Activated T-helper 1 cell treated with anti-CD3 and anti-CD28 coated beads, Interleukin-12 subunit alpha, Interleukin-12 subunit beta, Interleukin-2, Interleukin-4 antibody, amounts not matched to agents 30 ng/mL and 10 ng/mL and 1 ng/mL, durations not matched to agents 14 hours and 24 hours and 36 hours (primary cell): ENCODE data around the gene CNOT4. TPM values are rescaled to one million over a fixed set of nuclear protein-coding genes. Genes with fewer than 3 reads are reported as not detected.

Source experiments
- DNase-seq: peaks from one replicate; pipeline ENCODE4 v3.0.0; 2021; ENCODE audit warnings: low spot score
- H3K27ac Mint-ChIP-seq: one replicate; pipeline ENCODE4 v1.8.0; 2021; ENCODE audit warnings: mild to moderate bottlenecking, mixed read lengths
- H3K27me3 Mint-ChIP-seq: one replicate; pipeline ENCODE4 v1.8.0; 2022; ENCODE audit warnings: mild to moderate bottlenecking, moderate library complexity, mixed read lengths; ENCODE audit not compliant: insufficient read depth
- H3K36me3 Mint-ChIP-seq: one replicate; pipeline ENCODE4 v1.8.0; 2021; ENCODE audit warnings: low read depth, mixed read lengths
- H3K4me1 Mint-ChIP-seq: one replicate; pipeline ENCODE4 v1.8.0; 2021; ENCODE audit warnings: low read depth, mixed read lengths
- H3K4me3 Mint-ChIP-seq: one replicate; pipeline ENCODE4 v1.8.0; 2021; ENCODE audit warnings: mild to moderate bottlenecking, moderate library complexity, mixed read lengths
- H3K9me3 Mint-ChIP-seq: one replicate; pipeline ENCODE4 v1.8.0; 2021; ENCODE audit warnings: mixed read lengths
- intact Hi-C: fragments of 100-400 bp; cut with micrococcal nuclease; formaldehyde crosslinking; loops from one replicate; pipeline ENCODE4 v1.15.1; 2024
- total RNA-seq: library from RNA; stranded (reverse); gene quantifications from 2 replicates; pipeline ENCODE4 v1.2.3, GENCODE V29; 2022

The CNOT4 gene
- total RNA-seq, 1 donor from 2014 or later: 21.3 TPM

DNA sequence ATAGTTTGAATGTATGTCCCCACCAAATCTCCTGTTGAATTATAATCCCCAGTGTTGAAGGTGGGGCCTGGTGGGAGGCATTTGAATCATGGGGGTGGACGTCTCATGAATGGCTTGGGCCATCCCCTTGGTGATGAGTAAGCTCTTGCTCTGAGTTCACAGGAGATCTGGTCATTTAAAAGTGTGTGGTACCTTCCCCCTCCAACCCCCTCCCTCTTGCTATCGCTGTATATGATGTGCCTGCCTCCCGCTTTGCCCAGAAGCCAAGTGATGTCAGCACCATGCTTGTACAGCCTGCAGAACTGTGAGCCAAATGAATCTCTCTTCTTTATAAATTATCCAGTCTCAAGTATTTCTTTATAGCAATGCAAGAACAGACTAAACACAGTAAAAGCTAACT, 103.0 kb downstream of the CNOT4 start:
- DNase-seq: no peak
- intact Hi-C loops: no loop called here
- no peak overlapping the region for H3K27ac Mint-ChIP-seq
- H3K4me1 Mint-ChIP-seq: peaks cover 22% of the 10 kb centered on the region
- no peaks in the 10 kb centered on the region for H3K27me3 Mint-ChIP-seq
- H3K9me3 Mint-ChIP-seq: no peaks in the 10 kb centered on the region
- H3K4me3 Mint-ChIP-seq: no peak overlapping the region
- peaks cover 11% of the 10 kb centered on the region for H3K36me3 Mint-ChIP-seq

DNA sequence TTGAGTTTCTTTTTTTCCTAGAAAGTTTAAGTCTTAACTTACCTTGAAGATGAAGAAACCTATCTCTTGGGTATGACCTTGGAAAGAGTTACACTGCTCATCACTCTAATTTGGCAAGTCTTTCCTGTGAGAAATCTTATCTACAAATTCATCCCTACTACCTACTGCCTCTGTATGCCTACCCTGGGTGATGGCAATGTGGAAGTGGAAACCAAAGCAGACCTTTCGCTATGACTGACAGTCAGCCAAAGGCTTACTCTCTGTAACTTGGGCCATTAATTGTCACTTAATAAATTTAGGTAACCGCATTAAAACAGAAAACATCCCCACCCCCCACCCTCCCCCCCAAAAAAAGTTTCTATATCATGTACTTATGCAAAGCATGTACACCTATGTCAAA, 103.9 kb downstream of the CNOT4 start:
- DNase-seq: no peak
- Mint-ChIP-seq H3K9me3 (no peaks in the 10 kb centered on the region), H3K36me3 (peaks cover 11% of the 10 kb centered on the region), H3K27me3 (no peaks in the 10 kb centered on the region), H3K27ac (no peak overlapping the region), H3K4me3 (no peak overlapping the region), H3K4me1 (peaks cover 22% of the 10 kb centered on the region)
- intact Hi-C loops: no loop called here

DNA sequence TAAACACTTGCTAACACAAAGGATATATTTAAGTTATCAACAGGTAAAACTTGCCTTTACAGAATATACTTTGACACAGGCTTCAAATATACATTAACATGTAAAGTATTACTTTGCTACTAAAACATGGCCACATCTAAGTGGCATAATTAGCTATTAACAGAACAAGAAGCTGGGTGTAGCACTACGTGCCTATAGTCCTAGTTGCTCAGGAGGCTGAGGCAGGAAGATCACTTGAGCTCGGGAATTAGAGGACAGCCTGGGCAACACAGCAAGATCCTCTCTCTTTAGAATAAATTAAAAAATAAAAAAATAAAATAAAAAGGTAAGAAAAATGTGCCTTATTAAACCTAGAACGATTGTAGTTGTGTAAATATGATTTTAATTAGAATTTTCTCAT, 106.6 kb downstream of the CNOT4 start:
- Mint-ChIP-seq H3K36me3 (peaks cover 4% of the 10 kb centered on the region), H3K27me3 (no peaks in the 10 kb centered on the region), H3K4me3 (no peak overlapping the region), H3K27ac (no peak overlapping the region), H3K9me3 (no peaks in the 10 kb centered on the region), H3K4me1 (peaks cover 12% of the 10 kb centered on the region)
- no peak for DNase-seq
- intact Hi-C loops: no loop called here

DNA sequence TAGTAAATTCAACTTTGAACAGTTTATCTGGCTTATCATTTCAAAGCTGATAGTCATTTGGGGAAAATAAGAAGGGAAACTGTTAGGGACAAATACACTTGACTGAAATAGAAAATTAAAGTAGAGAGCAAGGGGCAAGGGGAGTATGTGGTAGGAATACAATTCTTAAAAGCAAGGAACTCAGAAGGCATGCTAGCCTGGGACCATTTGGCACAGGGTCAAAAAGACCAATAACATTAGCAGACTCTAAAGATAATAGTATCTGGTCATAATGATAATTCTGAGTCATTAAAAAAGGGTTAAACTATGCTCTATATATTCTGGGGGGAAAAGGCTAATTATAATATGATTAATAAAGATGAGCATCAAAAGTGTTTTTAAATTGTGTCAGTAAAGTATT, 112.2 kb downstream of the CNOT4 start:
- Mint-ChIP-seq H3K27me3 (no peaks in the 10 kb centered on the region), H3K36me3 (peaks cover 17% of the 10 kb centered on the region), H3K9me3 (no peaks in the 10 kb centered on the region), H3K4me1 (no peaks in the 10 kb centered on the region), H3K27ac (no peak overlapping the region), H3K4me3 (no peak overlapping the region)
- no peak for DNase-seq
- intact Hi-C loops: no loop called here

DNA sequence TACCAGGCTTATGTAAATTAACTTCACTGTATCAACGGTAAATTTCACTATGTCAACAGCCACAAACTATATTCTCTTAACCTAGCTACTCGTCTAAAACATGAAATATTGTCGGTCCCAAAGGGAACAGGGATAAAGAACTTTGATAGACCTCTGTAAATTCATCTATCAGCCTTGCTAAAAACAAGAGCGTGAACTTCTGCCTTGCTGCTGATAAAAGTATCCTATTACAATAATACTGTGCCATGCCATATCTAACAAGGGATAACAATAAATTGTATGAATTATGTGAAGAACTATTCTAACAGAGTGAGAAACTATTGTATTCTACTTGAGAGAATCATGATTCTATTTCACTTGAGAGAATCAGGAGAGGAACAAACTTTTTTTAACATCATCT, 117.2 kb downstream of the CNOT4 start:
- intact Hi-C loops: no loop called here
- no peak for DNase-seq
- peaks cover 23% of the 10 kb centered on the region for H3K36me3 Mint-ChIP-seq
- no peak overlapping the region for H3K4me3 Mint-ChIP-seq
- H3K9me3 Mint-ChIP-seq: no peaks in the 10 kb centered on the region
- H3K4me1 Mint-ChIP-seq: no peaks in the 10 kb centered on the region
- H3K27ac Mint-ChIP-seq: no peak overlapping the region
- no peaks in the 10 kb centered on the region for H3K27me3 Mint-ChIP-seq

DNA sequence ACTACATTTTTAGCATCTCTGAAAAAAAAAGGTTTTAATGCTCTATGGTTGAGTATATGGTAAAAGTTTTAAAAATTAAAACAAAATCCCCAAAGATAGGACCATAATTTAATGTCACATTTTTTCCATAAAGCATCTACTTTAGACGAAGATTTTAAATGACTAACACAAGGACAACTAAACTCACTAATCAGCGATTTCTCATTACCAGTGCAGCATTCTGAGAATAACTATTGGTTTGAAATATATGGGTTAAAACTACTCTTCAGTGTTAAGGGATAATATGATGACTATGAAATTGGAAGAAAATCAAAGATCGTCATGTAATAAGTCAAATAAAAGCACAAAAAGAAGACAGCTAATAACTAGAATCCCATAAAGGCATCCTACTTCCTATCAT, 118.4 kb downstream of the CNOT4 start:
- Mint-ChIP-seq H3K36me3 (peaks cover 23% of the 10 kb centered on the region), H3K27ac (no peak overlapping the region), H3K27me3 (no peaks in the 10 kb centered on the region), H3K9me3 (no peaks in the 10 kb centered on the region), H3K4me1 (no peaks in the 10 kb centered on the region), H3K4me3 (no peak overlapping the region)
- intact Hi-C loops: no loop called here
- DNase-seq: no peak

DNA sequence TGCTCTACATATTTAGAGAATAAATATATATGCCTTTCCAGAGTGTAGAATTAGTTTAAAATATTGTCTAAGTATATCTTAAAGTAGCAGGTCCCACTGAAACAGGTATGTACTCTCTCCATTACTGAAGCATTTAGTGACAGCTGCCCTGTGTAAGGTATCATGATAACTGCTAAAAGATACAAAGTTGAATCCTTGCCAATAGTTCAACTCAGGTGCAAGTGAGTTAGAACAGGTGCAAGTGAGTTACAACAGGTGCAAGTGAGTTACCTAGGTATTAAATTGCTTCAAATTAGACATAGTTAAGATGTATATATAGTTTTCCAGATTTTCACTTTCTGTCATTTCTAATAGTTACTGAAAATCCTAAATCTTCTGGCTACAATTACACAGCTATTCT, 119.1 kb downstream of the CNOT4 start:
- Mint-ChIP-seq H3K4me3 (no peak overlapping the region), H3K27ac (no peak overlapping the region), H3K36me3 (peaks cover 24% of the 10 kb centered on the region), H3K4me1 (no peaks in the 10 kb centered on the region), H3K9me3 (no peaks in the 10 kb centered on the region), H3K27me3 (no peaks in the 10 kb centered on the region)
- intact Hi-C loops: no loop called here
- no peak for DNase-seq

DNA sequence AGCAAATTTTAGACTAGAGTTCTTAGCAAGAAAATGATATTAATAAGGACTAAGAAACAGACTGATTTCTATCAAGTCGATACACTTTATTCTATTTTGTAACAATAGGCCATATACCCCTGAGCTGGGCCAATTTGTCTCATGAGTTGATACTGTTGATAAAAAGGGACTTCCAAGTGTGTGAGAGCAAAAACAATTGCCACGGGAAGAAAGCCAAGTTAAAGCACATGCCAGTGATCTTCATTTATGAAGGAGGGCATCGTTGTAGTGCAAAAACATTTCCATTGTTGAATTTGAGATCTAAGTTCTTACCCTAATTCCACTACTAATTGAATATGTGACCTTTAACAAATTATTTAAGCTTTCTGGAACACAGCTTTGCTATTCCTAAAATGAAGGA, 119.9 kb downstream of the CNOT4 start:
- intact Hi-C loops: no loop called here
- Mint-ChIP-seq H3K9me3 (no peaks in the 10 kb centered on the region), H3K27me3 (no peaks in the 10 kb centered on the region), H3K4me3 (no peak overlapping the region), H3K4me1 (no peaks in the 10 kb centered on the region), H3K36me3 (peaks cover 20% of the 10 kb centered on the region), H3K27ac (no peak overlapping the region)
- DNase-seq: no peak

DNA sequence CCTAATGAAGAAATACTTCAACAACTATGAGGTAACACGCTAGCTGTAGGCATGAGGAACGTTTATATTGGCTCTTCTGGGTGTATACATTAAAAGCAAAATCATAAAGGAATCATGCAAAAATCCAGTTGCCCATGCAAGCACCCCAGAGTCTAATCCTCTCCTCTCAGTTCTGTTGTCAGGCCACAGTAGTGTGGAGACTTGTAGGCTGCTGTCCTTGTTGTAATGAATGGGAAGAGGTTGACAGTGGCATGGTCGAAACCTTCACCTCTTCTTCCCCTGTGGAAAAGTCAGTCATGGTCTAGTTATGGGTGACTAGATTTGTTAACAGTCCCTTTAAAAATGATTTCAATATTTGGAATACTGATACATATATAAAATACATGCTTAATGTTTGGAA, 121.3 kb downstream of the CNOT4 start:
- DNase-seq: no peak
- no peaks in the 10 kb centered on the region for H3K27me3 Mint-ChIP-seq
- no peak overlapping the region for H3K27ac Mint-ChIP-seq
- H3K36me3 Mint-ChIP-seq: peaks cover 15% of the 10 kb centered on the region
- H3K4me3 Mint-ChIP-seq: no peak overlapping the region
- intact Hi-C loops: no loop called here
- no peaks in the 10 kb centered on the region for H3K9me3 Mint-ChIP-seq
- no peaks in the 10 kb centered on the region for H3K4me1 Mint-ChIP-seq

DNA sequence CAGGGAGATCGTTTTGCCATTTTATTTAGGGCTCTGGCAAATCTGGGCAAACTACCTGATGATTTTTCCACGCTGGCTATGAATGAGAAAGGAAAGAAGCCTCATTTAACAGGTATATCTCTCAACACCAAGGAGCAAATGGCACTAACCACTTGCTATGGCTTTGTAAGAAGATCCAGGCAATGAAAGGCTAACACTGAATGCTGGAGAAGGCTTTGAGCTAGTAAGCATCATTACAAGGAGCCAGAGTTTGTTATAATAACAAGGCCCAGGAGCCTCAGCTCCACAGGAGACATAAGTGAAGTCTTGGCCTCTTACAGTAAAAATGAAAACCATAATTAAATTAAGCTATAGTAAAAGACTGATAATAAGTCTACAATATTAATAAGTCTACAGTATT, 123.1 kb downstream of the CNOT4 start:
- H3K9me3 Mint-ChIP-seq: no peaks in the 10 kb centered on the region
- intact Hi-C loops: no loop called here

DNA sequence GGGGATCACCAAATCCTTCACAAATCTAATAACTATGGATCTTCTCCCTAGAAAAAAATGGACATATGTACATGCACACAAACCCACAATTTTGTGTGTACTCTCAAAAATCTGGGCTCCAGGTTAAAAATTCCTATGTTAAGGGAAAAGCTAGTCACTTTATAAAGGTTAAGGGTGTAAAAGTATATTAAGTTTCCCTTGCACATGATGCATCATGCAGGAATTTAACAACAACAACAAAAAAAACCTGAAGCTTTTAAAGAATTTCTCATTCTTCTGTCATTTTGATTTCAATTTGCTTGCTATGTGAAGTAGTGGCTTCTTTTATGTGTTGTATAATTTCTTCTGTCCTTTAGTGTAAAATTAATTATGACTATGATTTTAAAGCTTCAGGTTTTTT, 123.7 kb downstream of the CNOT4 start:
- Mint-ChIP-seq H3K9me3 (no peaks in the 10 kb centered on the region), H3K36me3 (peaks cover 5% of the 10 kb centered on the region), H3K27me3 (no peaks in the 10 kb centered on the region), H3K4me1 (no peaks in the 10 kb centered on the region), H3K27ac (no peak overlapping the region), H3K4me3 (no peak overlapping the region)
- intact Hi-C loops: no loop called here
- DNase-seq: no peak

More for the DNA sequence above, 123.1 kb downstream of the CNOT4 start:
- Mint-ChIP-seq H3K36me3 (peaks cover 8% of the 10 kb centered on the region), H3K4me1 (no peaks in the 10 kb centered on the region), H3K4me3 (no peak overlapping the region), H3K27ac (no peak overlapping the region), H3K27me3 (no peaks in the 10 kb centered on the region)
- no peak for DNase-seq

DNA sequence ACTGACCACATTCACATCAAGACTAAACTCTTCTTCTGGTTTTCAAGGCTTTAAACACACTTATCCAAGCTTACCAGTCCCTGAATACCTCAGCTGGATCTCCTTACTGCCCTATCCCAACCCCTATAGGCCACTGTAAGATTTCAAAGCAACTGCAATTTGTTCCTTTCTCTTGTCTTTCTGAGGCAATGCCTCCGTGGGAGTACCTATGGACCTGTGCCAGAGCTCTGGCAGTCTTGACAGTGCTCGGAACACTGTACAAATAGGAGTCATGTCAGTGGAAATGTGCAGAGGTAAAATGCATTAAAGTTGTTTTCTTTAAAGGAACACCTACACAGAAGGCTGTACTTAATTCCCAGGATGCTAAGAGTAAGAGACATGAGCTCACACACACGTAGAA, 124.7 kb downstream of the CNOT4 start:
- H3K27ac Mint-ChIP-seq: no peak overlapping the region
- H3K27me3 Mint-ChIP-seq: no peaks in the 10 kb centered on the region
- no peaks in the 10 kb centered on the region for H3K9me3 Mint-ChIP-seq
- intact Hi-C loops: no loop called here
- peaks cover 5% of the 10 kb centered on the region for H3K36me3 Mint-ChIP-seq
- no peak for DNase-seq
- H3K4me3 Mint-ChIP-seq: no peak overlapping the region
- no peaks in the 10 kb centered on the region for H3K4me1 Mint-ChIP-seq

DNA sequence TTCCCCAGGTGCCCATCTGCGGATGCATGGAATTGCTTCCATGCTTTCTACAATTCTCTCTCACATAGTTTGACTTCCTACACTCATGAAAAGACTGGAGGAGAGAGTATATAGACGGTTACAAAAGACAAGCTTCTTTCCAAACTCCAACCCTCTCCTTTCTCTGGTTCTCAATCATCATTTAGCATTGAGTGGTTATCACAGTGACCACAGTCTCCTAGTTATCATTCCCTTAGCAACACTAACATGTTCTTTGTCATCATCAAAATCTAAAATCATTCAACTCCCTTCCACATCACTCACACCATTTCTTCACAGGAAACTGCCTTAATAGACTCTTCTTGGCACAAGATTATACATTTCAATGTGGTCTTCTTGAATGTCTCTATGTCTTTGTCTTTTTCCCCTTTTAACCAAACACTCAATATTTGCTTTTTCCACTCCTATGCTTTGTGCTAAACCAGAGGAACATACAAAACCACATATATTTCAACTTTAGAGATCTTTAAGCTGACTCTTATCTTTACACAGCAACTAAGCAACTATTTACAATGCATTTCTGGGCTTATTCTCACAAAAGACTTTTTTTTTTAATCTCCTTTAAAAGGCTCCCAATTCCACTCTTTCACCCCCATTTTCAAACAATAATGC, 126.3 kb downstream of the CNOT4 start:
- no peak overlapping the region for H3K27ac Mint-ChIP-seq
- no peaks in the 10 kb centered on the region for H3K4me1 Mint-ChIP-seq
- H3K27me3 Mint-ChIP-seq: no peaks in the 10 kb centered on the region
- intact Hi-C loops: no loop called here
- no peaks in the 10 kb centered on the region for H3K9me3 Mint-ChIP-seq
- H3K36me3 Mint-ChIP-seq: peaks cover 5% of the 10 kb centered on the region
- DNase-seq: no peak
- H3K4me3 Mint-ChIP-seq: no peak overlapping the region

DNA sequence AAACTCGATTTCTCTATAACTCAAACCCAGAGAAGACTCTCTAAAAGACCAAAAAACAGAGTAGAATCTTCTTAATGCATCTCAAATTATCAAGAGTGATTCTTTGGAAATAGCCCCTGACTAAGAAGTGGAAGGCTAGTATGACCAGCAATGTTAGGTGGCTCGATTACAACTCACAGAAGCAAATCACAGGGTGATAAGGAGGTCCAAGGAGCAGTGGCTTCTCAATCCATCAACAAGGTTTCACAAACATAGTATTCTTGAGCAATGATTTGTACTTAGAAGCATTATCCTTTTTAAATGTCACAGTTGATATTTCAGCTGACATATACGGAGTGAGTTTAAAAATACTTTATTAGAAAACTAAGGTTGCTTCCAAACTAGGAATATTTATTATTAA, 127.7 kb downstream of the CNOT4 start:
- no peaks in the 10 kb centered on the region for H3K27me3 Mint-ChIP-seq
- H3K4me1 Mint-ChIP-seq: no peaks in the 10 kb centered on the region
- H3K4me3 Mint-ChIP-seq: no peak overlapping the region
- peaks cover 2% of the 10 kb centered on the region for H3K36me3 Mint-ChIP-seq
- no peak for DNase-seq
- H3K27ac Mint-ChIP-seq: no peak overlapping the region
- H3K9me3 Mint-ChIP-seq: no peaks in the 10 kb centered on the region
- intact Hi-C loops: no loop called here
